ENCODE results near the gene RYR3.

RYR3 gene

DNA sequence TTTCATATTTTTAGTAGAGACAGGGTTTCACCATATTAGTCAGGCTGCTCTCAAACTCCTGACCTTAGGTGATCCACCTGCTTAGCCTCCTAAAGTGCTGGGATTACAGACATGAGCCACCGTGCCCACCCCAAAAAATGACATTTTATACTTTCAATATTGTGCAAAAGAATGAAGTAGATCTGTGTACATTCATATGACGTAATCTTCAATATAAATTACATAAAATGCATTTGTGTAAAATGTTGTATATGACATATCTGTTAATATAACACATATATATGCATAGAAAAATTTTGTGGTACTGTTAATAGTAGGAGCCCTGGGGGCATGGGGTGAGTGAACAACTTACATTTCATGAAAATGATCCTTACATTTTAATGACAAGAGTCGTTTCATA lies 71.7 kb downstream of the RYR3 start:
- ATAC-seq: no peak
- TF ChIP-seq TOX (CRISPR knock-in tag; IDR thresholded peaks at IDR 0.05; ENCODE audit: borderline replicate concordance): no peak
- TF ChIP-seq, protein P1, sequence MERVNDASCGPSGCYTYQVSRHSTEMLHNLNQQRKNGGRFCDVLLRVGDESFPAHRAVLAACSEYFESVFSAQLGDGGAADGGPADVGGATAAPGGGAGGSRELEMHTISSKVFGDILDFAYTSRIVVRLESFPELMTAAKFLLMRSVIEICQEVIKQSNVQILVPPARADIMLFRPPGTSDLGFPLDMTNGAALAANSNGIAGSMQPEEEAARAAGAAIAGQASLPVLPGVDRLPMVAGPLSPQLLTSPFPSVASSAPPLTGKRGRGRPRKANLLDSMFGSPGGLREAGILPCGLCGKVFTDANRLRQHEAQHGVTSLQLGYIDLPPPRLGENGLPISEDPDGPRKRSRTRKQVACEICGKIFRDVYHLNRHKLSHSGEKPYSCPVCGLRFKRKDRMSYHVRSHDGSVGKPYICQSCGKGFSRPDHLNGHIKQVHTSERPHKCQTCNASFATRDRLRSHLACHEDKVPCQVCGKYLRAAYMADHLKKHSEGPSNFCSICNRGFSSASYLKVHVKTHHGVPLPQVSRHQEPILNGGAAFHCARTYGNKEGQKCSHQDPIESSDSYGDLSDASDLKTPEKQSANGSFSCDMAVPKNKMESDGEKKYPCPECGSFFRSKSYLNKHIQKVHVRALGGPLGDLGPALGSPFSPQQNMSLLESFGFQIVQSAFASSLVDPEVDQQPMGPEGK (CRISPR knock-in tag; IDR thresholded peaks at IDR 0.05; ENCODE audit: borderline replicate concordance): no peak
- no peak for TF ChIP-seq ZNF8 (CRISPR knock-in tag; IDR thresholded peaks at IDR 0.05)
- TF ChIP-seq RARB (CRISPR knock-in tag; IDR thresholded peaks at IDR 0.05): no peak
- no peak for TF ChIP-seq SNAI2 (CRISPR knock-in tag; IDR thresholded peaks at IDR 0.05)
- TF ChIP-seq ZNF565 (CRISPR knock-in tag; conservative IDR thresholded peaks at IDR 0.05; ENCODE audit: low read depth): no peak
- TF ChIP-seq, protein P2, sequence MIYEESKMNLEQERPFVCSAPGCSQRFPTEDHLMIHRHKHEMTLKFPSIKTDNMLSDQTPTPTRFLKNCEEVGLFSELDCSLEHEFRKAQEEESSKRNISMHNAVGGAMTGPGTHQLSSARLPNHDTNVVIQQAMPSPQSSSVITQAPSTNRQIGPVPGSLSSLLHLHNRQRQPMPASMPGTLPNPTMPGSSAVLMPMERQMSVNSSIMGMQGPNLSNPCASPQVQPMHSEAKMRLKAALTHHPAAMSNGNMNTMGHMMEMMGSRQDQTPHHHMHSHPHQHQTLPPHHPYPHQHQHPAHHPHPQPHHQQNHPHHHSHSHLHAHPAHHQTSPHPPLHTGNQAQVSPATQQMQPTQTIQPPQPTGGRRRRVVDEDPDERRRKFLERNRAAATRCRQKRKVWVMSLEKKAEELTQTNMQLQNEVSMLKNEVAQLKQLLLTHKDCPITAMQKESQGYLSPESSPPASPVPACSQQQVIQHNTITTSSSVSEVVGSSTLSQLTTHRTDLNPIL (CRISPR knock-in tag; IDR thresholded peaks at IDR 0.05; ENCODE audit: low read depth): no peak
- TF ChIP-seq BACH2 (CRISPR knock-in tag; IDR thresholded peaks at IDR 0.05; ENCODE audit: borderline replicate concordance): no peak
- TF ChIP-seq ISL1 (CRISPR knock-in tag; IDR thresholded peaks at IDR 0.05): no peak
- TF ChIP-seq ZFP30 (CRISPR knock-in tag; IDR thresholded peaks at IDR 0.05): no peak
- TF ChIP-seq, protein P3, sequence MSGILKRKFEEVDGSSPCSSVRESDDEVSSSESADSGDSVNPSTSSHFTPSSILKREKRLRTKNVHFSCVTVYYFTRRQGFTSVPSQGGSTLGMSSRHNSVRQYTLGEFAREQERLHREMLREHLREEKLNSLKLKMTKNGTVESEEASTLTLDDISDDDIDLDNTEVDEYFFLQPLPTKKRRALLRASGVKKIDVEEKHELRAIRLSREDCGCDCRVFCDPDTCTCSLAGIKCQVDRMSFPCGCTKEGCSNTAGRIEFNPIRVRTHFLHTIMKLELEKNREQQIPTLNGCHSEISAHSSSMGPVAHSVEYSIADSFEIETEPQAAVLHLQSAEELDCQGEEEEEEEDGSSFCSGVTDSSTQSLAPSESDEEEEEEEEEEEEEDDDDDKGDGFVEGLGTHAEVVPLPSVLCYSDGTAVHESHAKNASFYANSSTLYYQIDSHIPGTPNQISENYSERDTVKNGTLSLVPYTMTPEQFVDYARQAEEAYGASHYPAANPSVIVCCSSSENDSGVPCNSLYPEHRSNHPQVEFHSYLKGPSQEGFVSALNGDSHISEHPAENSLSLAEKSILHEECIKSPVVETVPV (CRISPR knock-in tag; IDR thresholded peaks at IDR 0.05): no peak
- TF ChIP-seq ARNTL (CRISPR knock-in tag; IDR thresholded peaks at IDR 0.05; ENCODE audit: borderline replicate concordance, low read depth): no peak
- no peak for TF ChIP-seq GLIS3 (CRISPR knock-in tag; IDR thresholded peaks at IDR 0.05)

DNA sequence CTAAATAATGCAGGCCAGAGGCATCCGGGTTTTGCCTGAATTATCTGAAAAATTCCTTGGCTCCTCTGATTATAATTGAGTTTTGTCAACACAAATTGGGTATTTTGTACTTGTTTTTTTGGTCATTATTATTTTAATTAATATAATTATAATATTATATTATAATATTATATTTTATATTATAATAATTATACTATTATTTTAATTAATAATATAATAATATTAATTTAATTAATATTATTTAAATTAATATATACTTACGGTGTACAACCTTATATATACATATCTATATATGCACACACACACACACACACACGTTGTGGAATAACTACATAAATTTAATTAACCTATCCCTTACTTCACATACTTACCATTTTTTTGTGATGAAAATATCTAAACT lies 73.5 kb downstream of the RYR3 start:
- TF ChIP-seq, protein P4, sequence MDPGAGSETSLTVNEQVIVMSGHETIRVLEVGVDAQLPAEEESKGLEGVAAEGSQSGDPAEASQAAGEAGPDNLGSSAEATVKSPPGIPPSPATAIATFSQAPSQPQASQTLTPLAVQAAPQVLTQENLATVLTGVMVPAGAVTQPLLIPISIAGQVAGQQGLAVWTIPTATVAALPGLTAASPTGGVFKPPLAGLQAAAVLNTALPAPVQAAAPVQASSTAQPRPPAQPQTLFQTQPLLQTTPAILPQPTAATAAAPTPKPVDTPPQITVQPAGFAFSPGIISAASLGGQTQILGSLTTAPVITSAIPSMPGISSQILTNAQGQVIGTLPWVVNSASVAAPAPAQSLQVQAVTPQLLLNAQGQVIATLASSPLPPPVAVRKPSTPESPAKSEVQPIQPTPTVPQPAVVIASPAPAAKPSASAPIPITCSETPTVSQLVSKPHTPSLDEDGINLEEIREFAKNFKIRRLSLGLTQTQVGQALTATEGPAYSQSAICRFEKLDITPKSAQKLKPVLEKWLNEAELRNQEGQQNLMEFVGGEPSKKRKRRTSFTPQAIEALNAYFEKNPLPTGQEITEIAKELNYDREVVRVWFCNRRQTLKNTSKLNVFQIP (CRISPR knock-in tag; IDR thresholded peaks at IDR 0.05; ENCODE audit: borderline replicate concordance, low read depth): no peak
- no peak for TF ChIP-seq ZNF565 (CRISPR knock-in tag; conservative IDR thresholded peaks at IDR 0.05; ENCODE audit: low read depth)
- TF ChIP-seq, protein P1 (CRISPR knock-in tag; IDR thresholded peaks at IDR 0.05; ENCODE audit: borderline replicate concordance): no peak
- no peak for ATAC-seq

DNA sequence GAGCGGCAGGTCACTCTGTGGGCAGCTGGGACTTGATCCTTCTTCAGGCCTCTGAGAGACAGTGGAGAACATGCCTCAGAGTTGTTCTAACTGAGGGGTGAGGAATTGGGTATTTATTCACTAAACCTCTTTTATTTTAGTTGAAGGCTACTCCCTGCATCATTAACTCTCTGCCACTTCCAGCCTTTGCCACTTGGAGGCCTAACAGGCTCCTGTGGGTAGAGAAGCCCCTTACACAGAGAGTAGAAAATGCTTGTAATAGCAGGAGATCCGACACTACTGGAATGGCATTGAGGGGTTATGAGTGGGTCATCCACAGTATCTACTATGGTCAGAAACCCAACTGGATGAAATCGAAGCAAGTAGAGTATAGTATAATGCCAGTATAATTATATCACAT lies 81.7 kb downstream of the RYR3 start:
- ATAC-seq: no peak
- TF ChIP-seq TOX (CRISPR knock-in tag; IDR thresholded peaks at IDR 0.05; ENCODE audit: borderline replicate concordance) (no peak), ZNF70 (CRISPR knock-in tag; IDR thresholded peaks at IDR 0.05) (no peak), TCF4 (CRISPR knock-in tag; IDR thresholded peaks at IDR 0.05; ENCODE audit: borderline replicate concordance) (no peak), PPARA (CRISPR knock-in tag; IDR thresholded peaks at IDR 0.05; ENCODE audit: borderline replicate concordance) (no peak)
- TF ChIP-seq, protein P3 (CRISPR knock-in tag; IDR thresholded peaks at IDR 0.05): no peak

DNA sequence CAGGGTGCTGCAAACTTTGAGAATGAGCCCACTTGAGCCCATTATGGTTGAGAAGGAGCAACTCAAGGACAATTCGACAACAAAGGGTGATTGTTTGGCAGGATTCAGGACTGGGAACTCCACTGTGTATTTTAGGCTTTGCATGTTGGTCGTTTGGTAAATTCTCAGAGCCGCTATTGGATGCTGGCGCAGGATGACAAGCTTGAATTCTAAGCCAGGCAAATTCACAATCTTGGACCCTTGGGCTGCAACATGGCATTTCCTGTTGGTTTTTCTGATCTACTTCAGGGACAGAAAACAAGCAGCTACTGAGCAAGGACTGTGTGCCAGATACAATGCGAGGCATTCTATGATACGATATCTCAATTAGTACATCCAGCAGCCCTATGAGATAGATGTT lies 82.8 kb downstream of the RYR3 start:
- TF ChIP-seq RARB (CRISPR knock-in tag; IDR thresholded peaks at IDR 0.05): no peak
- TF ChIP-seq OSR1 (CRISPR knock-in tag; IDR thresholded peaks at IDR 0.05): no peak
- no peak for TF ChIP-seq ZFP3 (CRISPR knock-in tag; IDR thresholded peaks at IDR 0.05)
- no peak for TF ChIP-seq ESRRG (CRISPR knock-in tag; IDR thresholded peaks at IDR 0.05)
- TF ChIP-seq ZFP30 (CRISPR knock-in tag; IDR thresholded peaks at IDR 0.05): no peak
- TF ChIP-seq CSDC2 (CRISPR knock-in tag; IDR thresholded peaks at IDR 0.05): no peak
- no peak for TF ChIP-seq GLIS3 (CRISPR knock-in tag; IDR thresholded peaks at IDR 0.05)
- ATAC-seq: no peak
